Measurements from ENCODE around the gene CT47C1.
"Not testable (repeated sequence)": the region's sequence is repeated elsewhere in the genome, so short reads cannot be mapped to it uniquely, and the experiment has no call there.

The CT47C1 gene

GRCh38 chrX:119072744-119073143, at the start of gene CT47C1:
Gene CT47C1 (plus strand): TSS chrX:119072993. CDS start chrX:119073226, 233 bp downstream.
- no peak for DNase-seq

GRCh38 chrX:119025900-119026299, 46.9 kb upstream of the CT47C1 start:
- no peak for DNase-seq

- not testable (repeated sequence) for DNase-seq
Measured at GRCh38 chrX:119026344-119026743, 46.4 kb upstream of the CT47C1 start.

- DNase-seq: not testable (repeated sequence)
Measured at GRCh38 chrX:119027960-119028732, 44.6 kb upstream of the CT47C1 start.

GRCh38 chrX:119028733-119029330, 44.0 kb upstream of the CT47C1 start:
- no peak for DNase-seq

GRCh38 chrX:119029656-119030055, 43.1 kb upstream of the CT47C1 start:
- DNase-seq: not testable (repeated sequence)

- DNase-seq: no peak
Measured at GRCh38 chrX:119030990-119031389, 41.8 kb upstream of the CT47C1 start.

GRCh38 chrX:119036107-119037029, 36.4 kb upstream of the CT47C1 start:
- DNase-seq: no peak

GRCh38 chrX:119040432-119040831, 32.4 kb upstream of the CT47C1 start:
- DNase-seq: no peak

GRCh38 chrX:119041175-119041574, 31.6 kb upstream of the CT47C1 start:
- no peak for DNase-seq

- no peak for DNase-seq
Measured at GRCh38 chrX:119042040-119042439, 30.8 kb upstream of the CT47C1 start.

GRCh38 chrX:119042996-119043395, 29.8 kb upstream of the CT47C1 start:
- no peak for DNase-seq

GRCh38 chrX:119045884-119046283, 26.9 kb upstream of the CT47C1 start:
- DNase-seq: no peak

- no peak for DNase-seq
Measured at GRCh38 chrX:119055687-119056086, 17.1 kb upstream of the CT47C1 start.

GRCh38 chrX:119062750-119063374, 9.9 kb upstream of the CT47C1 start:
- DNase-seq: no peak

- no peak for DNase-seq
Measured at GRCh38 chrX:119063428-119063827, 9.4 kb upstream of the CT47C1 start.

- DNase-seq: peak in 1 of 2 experiments; percentile 4
Measured at GRCh38 chrX:119067023-119067739, 5.6 kb upstream of the CT47C1 start.

- DNase-seq: no peak
Measured at GRCh38 chrX:119069128-119069527, 3.7 kb upstream of the CT47C1 start.

GRCh38 chrX:119069762-119070161, 3.0 kb upstream of the CT47C1 start:
- no peak for DNase-seq

- DNase-seq: no peak
Measured at GRCh38 chrX:119071381-119071780, 1.4 kb upstream of the CT47C1 start.

- DNase-seq: no peak
Measured at GRCh38 chrX:119073200-119073905, 560 bp downstream of the CT47C1 start.

GRCh38 chrX:119073911-119074310, 1.1 kb downstream of the CT47C1 start:
- no peak for DNase-seq
